ENCODE data around the gene TLN1. TPM values are rescaled to one million over a fixed set of nuclear protein-coding genes. Genes with fewer than 3 reads are reported as not detected.

Gene TLN1
- total RNA-seq, 1 experiment from 2014 or later, result 109 TPM

- Mint-ChIP-seq H3K27me3 (ENCODE audit: low read depth) (no peaks in the 10 kb centered on the region), H3K36me3 (peaks cover 37% of the 10 kb centered on the region), H3K9me3 (no peaks in the 10 kb centered on the region), H3K27ac (peak overlapping the region; percentile 55; the same call in 1 of the 2 replicates), H3K4me1 (peaks cover 23% of the 10 kb centered on the region), H3K4me3 (peak overlapping the region; percentile 48)
- DNase-seq (ENCODE audit: low spot score), result no peak
- ChIA-PET CTCF (interaction anchor here (0.7 to 6.8 kb wide), 4 partner anchors 7 to 84 kb away, joined by 3 to 49 read pairs (median 14); no protein-coding TSS in a partner anchor), POLR2A (interaction anchor here (0.6 kb wide), 1 partner anchor 72 kb away, joined by 5 read pairs; no protein-coding TSS in a partner anchor)
- no peak for ATAC-seq
- TF ChIP-seq, protein P1, sequence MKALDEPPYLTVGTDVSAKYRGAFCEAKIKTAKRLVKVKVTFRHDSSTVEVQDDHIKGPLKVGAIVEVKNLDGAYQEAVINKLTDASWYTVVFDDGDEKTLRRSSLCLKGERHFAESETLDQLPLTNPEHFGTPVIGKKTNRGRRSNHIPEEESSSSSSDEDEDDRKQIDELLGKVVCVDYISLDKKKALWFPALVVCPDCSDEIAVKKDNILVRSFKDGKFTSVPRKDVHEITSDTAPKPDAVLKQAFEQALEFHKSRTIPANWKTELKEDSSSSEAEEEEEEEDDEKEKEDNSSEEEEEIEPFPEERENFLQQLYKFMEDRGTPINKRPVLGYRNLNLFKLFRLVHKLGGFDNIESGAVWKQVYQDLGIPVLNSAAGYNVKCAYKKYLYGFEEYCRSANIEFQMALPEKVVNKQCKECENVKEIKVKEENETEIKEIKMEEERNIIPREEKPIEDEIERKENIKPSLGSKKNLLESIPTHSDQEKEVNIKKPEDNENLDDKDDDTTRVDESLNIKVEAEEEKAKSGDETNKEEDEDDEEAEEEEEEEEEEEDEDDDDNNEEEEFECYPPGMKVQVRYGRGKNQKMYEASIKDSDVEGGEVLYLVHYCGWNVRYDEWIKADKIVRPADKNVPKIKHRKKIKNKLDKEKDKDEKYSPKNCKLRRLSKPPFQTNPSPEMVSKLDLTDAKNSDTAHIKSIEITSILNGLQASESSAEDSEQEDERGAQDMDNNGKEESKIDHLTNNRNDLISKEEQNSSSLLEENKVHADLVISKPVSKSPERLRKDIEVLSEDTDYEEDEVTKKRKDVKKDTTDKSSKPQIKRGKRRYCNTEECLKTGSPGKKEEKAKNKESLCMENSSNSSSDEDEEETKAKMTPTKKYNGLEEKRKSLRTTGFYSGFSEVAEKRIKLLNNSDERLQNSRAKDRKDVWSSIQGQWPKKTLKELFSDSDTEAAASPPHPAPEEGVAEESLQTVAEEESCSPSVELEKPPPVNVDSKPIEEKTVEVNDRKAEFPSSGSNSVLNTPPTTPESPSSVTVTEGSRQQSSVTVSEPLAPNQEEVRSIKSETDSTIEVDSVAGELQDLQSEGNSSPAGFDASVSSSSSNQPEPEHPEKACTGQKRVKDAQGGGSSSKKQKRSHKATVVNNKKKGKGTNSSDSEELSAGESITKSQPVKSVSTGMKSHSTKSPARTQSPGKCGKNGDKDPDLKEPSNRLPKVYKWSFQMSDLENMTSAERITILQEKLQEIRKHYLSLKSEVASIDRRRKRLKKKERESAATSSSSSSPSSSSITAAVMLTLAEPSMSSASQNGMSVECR (CRISPR knock-in tag; IDR thresholded peaks at IDR 0.05; ENCODE audit: borderline replicate concordance), result no peak
- TF ChIP-seq E2F1 (CRISPR knock-in tag; IDR thresholded peaks at IDR 0.05) (no peak), CREB1 (CRISPR knock-in tag; IDR thresholded peaks at IDR 0.05) (no peak), TCF7 (CRISPR knock-in tag; IDR thresholded peaks at IDR 0.05; ENCODE audit: low read depth) (no peak)
These were observed 44.7 kb downstream of the TLN1 start for GRCh38 chr9:35687306-35687705.

- peaks cover 19% of the 10 kb centered on the region for H3K4me1 Mint-ChIP-seq
- no peaks in the 10 kb centered on the region for H3K27me3 Mint-ChIP-seq (ENCODE audit: low read depth)
- TF ChIP-seq E2F1 (CRISPR knock-in tag; IDR thresholded peaks at IDR 0.05) (no peak), NR2C2 (CRISPR knock-in tag; IDR thresholded peaks at IDR 0.05) (no peak), TP53 (CRISPR knock-in tag; IDR thresholded peaks at IDR 0.05) (no peak), NFYB (CRISPR knock-in tag; conservative IDR thresholded peaks at IDR 0.05; ENCODE audit: low read depth) (no peak), ATF1 (CRISPR knock-in tag; IDR thresholded peaks at IDR 0.05) (no peak), FOXP1 (CRISPR knock-in tag; IDR thresholded peaks at IDR 0.05; ENCODE audit: borderline replicate concordance) (no peak), ZNF671 (CRISPR knock-in tag; IDR thresholded peaks at IDR 0.05) (no peak)
- TF ChIP-seq, protein P2, sequence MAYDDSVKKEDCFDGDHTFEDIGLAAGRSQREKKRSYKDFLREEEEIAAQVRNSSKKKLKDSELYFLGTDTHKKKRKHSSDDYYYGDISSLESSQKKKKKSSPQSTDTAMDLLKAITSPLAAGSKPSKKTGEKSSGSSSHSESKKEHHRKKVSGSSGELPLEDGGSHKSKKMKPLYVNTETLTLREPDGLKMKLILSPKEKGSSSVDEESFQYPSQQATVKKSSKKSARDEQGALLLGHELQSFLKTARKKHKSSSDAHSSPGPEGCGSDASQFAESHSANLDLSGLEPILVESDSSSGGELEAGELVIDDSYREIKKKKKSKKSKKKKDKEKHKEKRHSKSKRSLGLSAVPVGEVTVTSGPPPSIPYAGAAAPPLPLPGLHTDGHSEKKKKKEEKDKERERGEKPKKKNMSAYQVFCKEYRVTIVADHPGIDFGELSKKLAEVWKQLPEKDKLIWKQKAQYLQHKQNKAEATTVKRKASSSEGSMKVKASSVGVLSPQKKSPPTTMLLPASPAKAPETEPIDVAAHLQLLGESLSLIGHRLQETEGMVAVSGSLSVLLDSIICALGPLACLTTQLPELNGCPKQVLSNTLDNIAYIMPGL (CRISPR knock-in tag; IDR thresholded peaks at IDR 0.05), result no peak
- H3K4me3 Mint-ChIP-seq, result no peak overlapping the region
- DNase-seq (ENCODE audit: low spot score) (no peak), ATAC-seq (no peak)
- no peaks in the 10 kb centered on the region for H3K9me3 Mint-ChIP-seq
- POLR2A ChIA-PET, result interaction anchor here (0.6 to 2.3 kb wide), 3 partner anchors 10 to 73 kb away, joined by 5 to 10 read pairs (median 9); no protein-coding TSS in a partner anchor
- H3K36me3 Mint-ChIP-seq, result peaks cover 41% of the 10 kb centered on the region
- peak overlapping the region; percentile 41; the same call in 1 of the 2 replicates for H3K27ac Mint-ChIP-seq
- CTCF ChIA-PET, result interaction anchor here (0.6 to 6.8 kb wide), 4 partner anchors 10 to 1061 kb away, joined by 3 to 49 read pairs (median 12); partner anchors contain the start of genes CCDC107 and RMRP
These were observed 45.5 kb downstream of the TLN1 start for GRCh38 chr9:35686222-35687203.

Data from WTC11 (cell line).